ENCODE data around the gene TMEM98.

The TMEM98 gene

DNA sequence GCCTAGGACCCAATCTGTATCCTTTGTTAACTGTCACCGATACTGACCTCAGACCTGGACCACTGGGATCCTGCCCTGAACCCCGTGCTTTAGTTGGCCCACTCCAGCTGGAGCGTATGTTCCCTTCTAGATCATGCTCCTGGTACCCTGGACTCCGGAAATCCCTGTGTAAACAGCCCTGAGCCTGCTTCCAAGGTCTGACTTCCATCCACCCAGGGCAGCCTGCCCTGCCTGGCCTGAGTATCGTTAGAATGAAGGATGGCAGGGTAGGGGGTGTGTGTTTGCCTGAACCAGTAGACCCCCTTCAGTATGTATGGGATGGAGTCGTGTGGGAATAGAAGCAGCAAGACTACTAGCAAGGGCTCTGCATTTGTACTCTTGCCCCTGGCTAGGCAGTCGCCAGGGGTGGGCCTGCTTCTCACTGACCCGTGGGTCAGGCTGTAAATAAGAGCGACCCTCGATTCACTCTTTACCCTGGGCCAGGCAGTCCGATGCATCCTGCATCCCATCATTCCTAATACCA lies 691 bp upstream of the TMEM98 start:
- no peak for TF ChIP-seq POU2F2 (IDR thresholded peaks at IDR 0.05; ENCODE audit: low read depth, low read length)
- TF ChIP-seq SPI1 (IDR thresholded peaks at IDR 0.05; ENCODE audit: low read depth, low read length) = no peak
- TF ChIP-seq PAX5 (IDR thresholded peaks at IDR 0.05; ENCODE audit: insufficient read depth, low read length, severe bottlenecking) = no peak
- TF ChIP-seq POLR2A (IDR thresholded peaks at IDR 0.05; ENCODE audit: low read depth, low read length) = no peak
- no peak for TF ChIP-seq POLR2AphosphoS5 (IDR thresholded peaks at IDR 0.05; ENCODE audit: low read depth, low read length)
- TF ChIP-seq TAF1 (IDR thresholded peaks at IDR 0.05; ENCODE audit: low read depth, low read length) = no peak
- FAIRE-seq (no peak), DNase-seq (ENCODE audit: insufficient read length, low spot score) (no peak)

GRCh38 chr17:32928586-32929535 lies 908 bp downstream of the TMEM98 start:
- TF ChIP-seq POLR2AphosphoS5 (IDR thresholded peaks at IDR 0.05; ENCODE audit: low read depth, low read length) = no peak
- TF ChIP-seq PAX5 (IDR thresholded peaks at IDR 0.05; ENCODE audit: insufficient read depth, low read length, severe bottlenecking) = no peak
- no peak for TF ChIP-seq TAF1 (IDR thresholded peaks at IDR 0.05; ENCODE audit: low read depth, low read length)
- no peak for TF ChIP-seq POLR2A (IDR thresholded peaks at IDR 0.05; ENCODE audit: low read depth, low read length)
- TF ChIP-seq POU2F2 (IDR thresholded peaks at IDR 0.05; ENCODE audit: low read depth, low read length) = no peak
- no peak for TF ChIP-seq SPI1 (IDR thresholded peaks at IDR 0.05; ENCODE audit: low read depth, low read length)
- FAIRE-seq (no peak), DNase-seq (ENCODE audit: insufficient read length, low spot score) (no peak)

DNA sequence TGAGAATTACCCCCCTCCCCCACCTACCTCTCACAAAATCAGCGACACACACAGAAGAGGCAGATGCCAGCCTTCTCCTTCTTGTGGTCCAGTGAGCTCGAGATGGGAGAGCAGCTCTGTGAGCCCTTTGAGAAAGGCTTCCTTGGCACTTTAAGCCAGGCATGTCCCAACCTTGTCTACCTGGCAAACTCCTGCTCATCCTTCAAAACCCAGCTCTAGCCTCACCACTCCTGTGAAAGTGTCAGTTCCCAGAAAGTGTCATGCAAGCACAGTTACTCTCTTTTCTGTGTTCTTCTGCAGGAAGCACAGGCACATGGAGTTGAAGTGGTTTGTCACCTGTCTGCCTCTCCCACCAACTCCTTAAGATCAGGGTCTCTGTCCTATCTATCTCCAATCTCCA lies 1.6 kb downstream of the TMEM98 start:
- FAIRE-seq = no peak
- TF ChIP-seq PAX5 (IDR thresholded peaks at IDR 0.05; ENCODE audit: insufficient read depth, low read length, severe bottlenecking) (no peak), POLR2AphosphoS5 (IDR thresholded peaks at IDR 0.05; ENCODE audit: low read depth, low read length) (no peak), SPI1 (IDR thresholded peaks at IDR 0.05; ENCODE audit: low read depth, low read length) (no peak), TAF1 (IDR thresholded peaks at IDR 0.05; ENCODE audit: low read depth, low read length) (no peak), POLR2A (IDR thresholded peaks at IDR 0.05; ENCODE audit: low read depth, low read length) (no peak), POU2F2 (IDR thresholded peaks at IDR 0.05; ENCODE audit: low read depth, low read length) (no peak)
- no peak for DNase-seq (ENCODE audit: insufficient read length, low spot score)

DNA sequence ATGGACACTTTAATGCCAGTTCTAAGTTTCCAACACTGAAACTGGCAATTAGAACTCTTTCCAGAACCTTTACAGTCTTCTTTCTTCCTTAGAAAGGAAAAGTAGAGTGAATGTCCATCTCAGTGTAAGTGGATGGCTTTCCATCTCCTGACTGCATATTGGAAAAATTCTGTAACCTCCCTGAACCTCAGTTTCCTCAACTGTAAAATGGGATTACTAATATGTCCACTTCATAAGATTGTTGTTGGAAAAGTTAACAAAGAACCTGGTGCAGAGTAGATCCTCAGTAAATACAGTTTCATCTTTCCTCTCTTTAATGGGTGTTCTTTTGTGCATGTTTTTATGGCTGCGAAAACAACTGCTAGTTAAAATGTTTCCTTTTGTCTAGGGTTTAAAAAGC lies 2.6 kb downstream of the TMEM98 start:
- no peak for FAIRE-seq
- TF ChIP-seq SPI1 (IDR thresholded peaks at IDR 0.05; ENCODE audit: low read depth, low read length) = no peak
- DNase-seq (ENCODE audit: insufficient read length, low spot score) = no peak

GRCh38 chr17:32931686-32932085 lies 3.7 kb downstream of the TMEM98 start:
- FAIRE-seq (no peak), DNase-seq (ENCODE audit: insufficient read length, low spot score) (no peak)
- TF ChIP-seq POLR2AphosphoS5 (IDR thresholded peaks at IDR 0.05; ENCODE audit: low read depth, low read length) (no peak), SPI1 (IDR thresholded peaks at IDR 0.05; ENCODE audit: low read depth, low read length) (no peak), POLR2A (IDR thresholded peaks at IDR 0.05; ENCODE audit: low read depth, low read length) (no peak), POU2F2 (IDR thresholded peaks at IDR 0.05; ENCODE audit: low read depth, low read length) (no peak), PAX5 (IDR thresholded peaks at IDR 0.05; ENCODE audit: insufficient read depth, low read length, severe bottlenecking) (no peak), TAF1 (IDR thresholded peaks at IDR 0.05; ENCODE audit: low read depth, low read length) (no peak)

- DNase-seq (ENCODE audit: insufficient read length, low spot score) (no peak), FAIRE-seq (no peak)
- no peak for TF ChIP-seq SPI1 (IDR thresholded peaks at IDR 0.05; ENCODE audit: low read depth, low read length)
- no peak for TF ChIP-seq POLR2A (IDR thresholded peaks at IDR 0.05; ENCODE audit: low read depth, low read length)
- TF ChIP-seq POU2F2 (IDR thresholded peaks at IDR 0.05; ENCODE audit: low read depth, low read length) = no peak
- no peak for TF ChIP-seq PAX5 (IDR thresholded peaks at IDR 0.05; ENCODE audit: insufficient read depth, low read length, severe bottlenecking)
These were observed 5.9 kb downstream of the TMEM98 start for GRCh38 chr17:32933881-32934280.

GRCh38 chr17:32935726-32936125 lies 7.8 kb downstream of the TMEM98 start:
- DNase-seq (ENCODE audit: insufficient read length, low spot score) = no peak
- no peak for FAIRE-seq
- no peak for TF ChIP-seq POU2F2 (IDR thresholded peaks at IDR 0.05; ENCODE audit: low read depth, low read length)

DNA sequence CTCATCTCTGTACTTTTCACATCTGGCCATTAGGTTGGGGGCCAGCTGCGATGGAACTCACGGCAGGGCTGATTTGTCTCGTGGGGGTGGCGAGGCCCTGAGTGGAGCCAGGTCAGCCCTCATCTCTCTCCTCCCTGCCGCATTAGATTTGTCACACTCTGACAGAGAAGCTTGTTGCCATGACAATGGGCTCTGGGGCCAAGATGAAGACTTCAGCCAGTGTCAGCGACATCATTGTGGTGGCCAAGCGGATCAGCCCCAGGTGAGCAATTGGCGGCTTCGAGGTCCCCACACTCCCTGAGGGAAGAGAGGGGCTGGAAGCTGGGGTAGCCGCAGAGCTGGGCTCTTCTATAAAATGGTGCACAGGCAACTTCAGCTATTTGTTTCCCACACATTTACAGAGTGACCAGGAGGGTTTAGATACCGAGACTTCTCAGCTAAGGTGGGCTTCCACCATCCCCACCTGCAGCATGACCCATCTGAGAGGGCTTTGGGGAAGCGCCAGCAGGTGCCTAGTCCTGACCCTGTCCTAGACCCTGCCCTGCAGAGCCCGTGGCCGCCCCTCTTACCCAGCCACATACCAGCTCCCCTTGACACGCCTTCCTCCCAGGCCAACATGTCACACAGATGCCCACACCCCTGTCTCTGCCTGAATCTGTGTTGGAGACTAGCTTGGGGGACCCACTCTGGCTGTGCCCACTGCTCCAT lies 8.4 kb downstream of the TMEM98 start:
- TF ChIP-seq PAX5 (IDR thresholded peaks at IDR 0.05; ENCODE audit: insufficient read depth, low read length, severe bottlenecking) (no peak), SPI1 (IDR thresholded peaks at IDR 0.05; ENCODE audit: low read depth, low read length) (no peak), POU2F2 (IDR thresholded peaks at IDR 0.05; ENCODE audit: low read depth, low read length) (no peak), TAF1 (IDR thresholded peaks at IDR 0.05; ENCODE audit: low read depth, low read length) (no peak), POLR2AphosphoS5 (IDR thresholded peaks at IDR 0.05; ENCODE audit: low read depth, low read length) (no peak), POLR2A (IDR thresholded peaks at IDR 0.05; ENCODE audit: low read depth, low read length) (no peak)
- no peak for DNase-seq (ENCODE audit: insufficient read length, low spot score)
- no peak for FAIRE-seq

DNA sequence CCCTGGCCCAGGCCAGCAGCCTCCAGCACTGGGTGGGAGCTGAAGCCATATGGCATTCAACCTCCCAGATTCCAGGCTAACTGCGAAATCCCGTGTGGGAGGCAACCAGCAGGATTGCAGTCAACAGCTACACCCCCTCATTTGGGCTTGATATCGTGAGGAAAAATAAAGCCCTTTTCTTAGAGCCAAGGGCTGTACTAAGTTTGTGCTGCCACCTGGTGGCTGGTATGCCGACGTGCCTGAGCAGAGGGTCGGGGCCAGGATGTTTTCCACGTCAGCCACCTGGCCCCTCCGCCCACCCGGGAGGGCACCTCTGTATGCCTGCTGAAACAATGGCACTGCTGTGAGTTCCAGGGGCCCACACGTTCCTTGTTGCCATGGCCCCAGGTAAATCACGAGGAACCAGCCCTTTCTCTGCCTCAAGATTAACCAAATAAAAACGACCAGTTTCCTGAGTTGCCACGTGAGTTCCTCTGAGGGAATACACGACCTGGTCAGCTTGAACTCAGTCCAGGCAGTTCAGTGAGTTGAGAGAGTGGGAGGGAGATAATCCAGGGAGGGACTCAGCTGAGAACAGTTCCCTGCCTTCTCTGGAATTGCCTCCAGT lies 9.0 kb downstream of the TMEM98 start:
- no peak for TF ChIP-seq POLR2AphosphoS5 (IDR thresholded peaks at IDR 0.05; ENCODE audit: low read depth, low read length)
- TF ChIP-seq POLR2A (IDR thresholded peaks at IDR 0.05; ENCODE audit: low read depth, low read length) = no peak
- DNase-seq (ENCODE audit: insufficient read length, low spot score) (peak; percentile 57), FAIRE-seq (peak; percentile 93)

Measured in GM12891 (cell line).